GM19240 (cell line): ENCODE results near the gene MAMDC4.
"Not testable (repeated sequence)": the region's sequence is repeated elsewhere in the genome, so short reads cannot be mapped to it uniquely, and the experiment has no call there.

Source experiments
- DNase-seq: peaks from one replicate; pipeline ENCODE4 v3.0.0; 2011; ENCODE audit warnings: low spot score; ENCODE audit not compliant: insufficient read length

Gene MAMDC4

GRCh38 chr9:136824496-136825225 lies 27.5 kb upstream of the MAMDC4 start:
- DNase-seq, result no peak

- no peak for DNase-seq
Measured at GRCh38 chr9:136825295-136826187, 26.6 kb upstream of the MAMDC4 start.

GRCh38 chr9:136826188-136826541 lies 26.0 kb upstream of the MAMDC4 start:
- no peak for DNase-seq

- no peak for DNase-seq
Measured at GRCh38 chr9:136826703-136827582, 25.2 kb upstream of the MAMDC4 start.

GRCh38 chr9:136827794-136828473 lies 24.2 kb upstream of the MAMDC4 start:
- no peak for DNase-seq

- no peak for DNase-seq
Measured at GRCh38 chr9:136828474-136829140, 23.5 kb upstream of the MAMDC4 start.

GRCh38 chr9:136829412-136829811 lies 22.7 kb upstream of the MAMDC4 start:
- no peak for DNase-seq

GRCh38 chr9:136829981-136830885 lies 21.9 kb upstream of the MAMDC4 start:
- no peak for DNase-seq

GRCh38 chr9:136831002-136831719 lies 21.0 kb upstream of the MAMDC4 start:
- no peak for DNase-seq

- no peak for DNase-seq
Measured at GRCh38 chr9:136831720-136832104, 20.4 kb upstream of the MAMDC4 start.

- DNase-seq, result no peak
Measured at GRCh38 chr9:136832581-136832980, 19.6 kb upstream of the MAMDC4 start.

- DNase-seq, result not testable (repeated sequence)
Measured at GRCh38 chr9:136833381-136834048, 18.6 kb upstream of the MAMDC4 start.

- no peak for DNase-seq
Measured at GRCh38 chr9:136835162-136835931, 16.8 kb upstream of the MAMDC4 start.

GRCh38 chr9:136835932-136836904 lies 15.9 kb upstream of the MAMDC4 start:
- no peak for DNase-seq

- no peak for DNase-seq
Measured at GRCh38 chr9:136837146-136837855, 14.8 kb upstream of the MAMDC4 start.

- DNase-seq, result not testable (repeated sequence)
Measured at GRCh38 chr9:136837856-136838277, 14.3 kb upstream of the MAMDC4 start.
